Measurements from ENCODE around the gene MICU2.

Gene MICU2

GRCh38 chr13:21546372-21546771 lies 57.6 kb downstream of the MICU2 start:
- DNase-seq (ENCODE audit: low read depth, low spot score) = no peak

GRCh38 chr13:21544515-21544914 lies 59.5 kb downstream of the MICU2 start:
- DNase-seq (ENCODE audit: low read depth, low spot score) = no peak

- DNase-seq (ENCODE audit: low read depth, low spot score) = no peak
Measured at GRCh38 chr13:21542563-21542962, 61.4 kb downstream of the MICU2 start.

- no peak for DNase-seq (ENCODE audit: low read depth, low spot score)
Measured at GRCh38 chr13:21541980-21542379, 62.0 kb downstream of the MICU2 start.

- no peak for DNase-seq (ENCODE audit: low read depth, low spot score)
Measured at GRCh38 chr13:21541271-21541670, 62.7 kb downstream of the MICU2 start.

GRCh38 chr13:21539687-21540086 lies 64.3 kb downstream of the MICU2 start:
- DNase-seq (ENCODE audit: low read depth, low spot score) = no peak

GRCh38 chr13:21538753-21539152 lies 65.2 kb downstream of the MICU2 start:
- DNase-seq (ENCODE audit: low read depth, low spot score) = no peak

GRCh38 chr13:21538280-21538679 lies 65.7 kb downstream of the MICU2 start:
- DNase-seq (ENCODE audit: low read depth, low spot score) = no peak

GRCh38 chr13:21537105-21537504 lies 66.9 kb downstream of the MICU2 start:
- DNase-seq (ENCODE audit: low read depth, low spot score) = no peak

GRCh38 chr13:21534760-21535159 lies 69.2 kb downstream of the MICU2 start:
- no peak for DNase-seq (ENCODE audit: low read depth, low spot score)

- no peak for DNase-seq (ENCODE audit: low read depth, low spot score)
Measured at GRCh38 chr13:21531455-21531854, 72.5 kb downstream of the MICU2 start.

GRCh38 chr13:21530656-21531055 lies 73.3 kb downstream of the MICU2 start:
- no peak for DNase-seq (ENCODE audit: low read depth, low spot score)

GRCh38 chr13:21529146-21529893 lies 74.7 kb downstream of the MICU2 start:
- no peak for DNase-seq (ENCODE audit: low read depth, low spot score)

GRCh38 chr13:21528616-21529015 lies 75.4 kb downstream of the MICU2 start:
- no peak for DNase-seq (ENCODE audit: low read depth, low spot score)

- no peak for DNase-seq (ENCODE audit: low read depth, low spot score)
Measured at GRCh38 chr13:21526707-21527540, 77.0 kb downstream of the MICU2 start.

GRCh38 chr13:21522847-21523246 lies 81.1 kb downstream of the MICU2 start:
- no peak for DNase-seq (ENCODE audit: low read depth, low spot score)

- DNase-seq (ENCODE audit: low read depth, low spot score) = no peak
Measured at GRCh38 chr13:21522130-21522529, 81.8 kb downstream of the MICU2 start.

GRCh38 chr13:21518617-21519144 lies 85.3 kb downstream of the MICU2 start:
- no peak for DNase-seq (ENCODE audit: low read depth, low spot score)

- no peak for DNase-seq (ENCODE audit: low read depth, low spot score)
Measured at GRCh38 chr13:21517576-21517975, 86.4 kb downstream of the MICU2 start.

- no peak for DNase-seq (ENCODE audit: low read depth, low spot score)
Measured at GRCh38 chr13:21516805-21517204, 87.2 kb downstream of the MICU2 start.

- DNase-seq (ENCODE audit: low read depth, low spot score) = no peak
Measured at GRCh38 chr13:21511849-21512248, 92.1 kb downstream of the MICU2 start.

- DNase-seq (ENCODE audit: low read depth, low spot score) = no peak
Measured at GRCh38 chr13:21504379-21504778, 99.6 kb downstream of the MICU2 start.

GRCh38 chr13:21501686-21502085 lies 102.3 kb downstream of the MICU2 start:
- no peak for DNase-seq (ENCODE audit: low read depth, low spot score)
